Mesendoderm (in vitro differentiated cells): ENCODE measurements around the gene ASL.
"Not testable (repeated sequence)": the region's sequence is repeated elsewhere in the genome, so short reads cannot be mapped to it uniquely, and the experiment has no call there.

Experiments used
- DNase-seq: peaks from one replicate; pipeline ENCODE4 v3.0.0; 2013
- H2AK5ac ChIP-seq: 2 replicates; pipeline ENCODE4 v1.6.1; 2013; ENCODE audit warnings: low read length, inconsistent platforms
- H2BK120ac ChIP-seq: 2 replicates; pipeline ENCODE4 v1.6.1; 2013; ENCODE audit warnings: low read depth, mild to moderate bottlenecking, low read length, moderate library complexity, mixed read lengths
- H2BK15ac ChIP-seq: replicated peaks from 2 replicates; pipeline ENCODE4 v1.6.1; 2013; ENCODE audit warnings: low read depth, mild to moderate bottlenecking, moderate library complexity
- H2BK5ac ChIP-seq: 2 replicates; pipeline ENCODE4 v1.6.1; 2013; ENCODE audit warnings: low read length, inconsistent platforms
- H3K18ac ChIP-seq: 2 replicates; pipeline ENCODE4 v1.6.1; 2013; ENCODE audit warnings: mild to moderate bottlenecking, low read length, mixed read lengths
- H3K23ac ChIP-seq: one replicate; pipeline ENCODE4 v1.6.1; 2013; ENCODE audit warnings: low read length
- H3K27ac ChIP-seq: 2 replicates; pipeline ENCODE4 v1.5.1; 2013; ENCODE audit warnings: low read depth, mild to moderate bottlenecking, inconsistent platforms, low read length, moderate library complexity
- H3K27me3 ChIP-seq: 2 replicates; pipeline ENCODE4 v1.6.1; 2013; ENCODE audit warnings: low read length, control low read depth, mild to moderate bottlenecking, inconsistent platforms; ENCODE audit not compliant: insufficient read depth, poor library complexity
- H3K36me3 ChIP-seq: 2 replicates; pipeline ENCODE4 v1.6.1; 2013; ENCODE audit warnings: low read length, inconsistent platforms; ENCODE audit not compliant: control insufficient read depth, insufficient read depth
- H3K4ac ChIP-seq: one replicate; pipeline ENCODE4 v1.6.1; 2013; ENCODE audit warnings: low read depth, mild to moderate bottlenecking, low read length, moderate library complexity
- H3K4me1 ChIP-seq: 2 replicates; pipeline ENCODE4 v1.6.1; 2013; ENCODE audit warnings: low read depth, low read length, inconsistent platforms; ENCODE audit not compliant: control insufficient read depth
- H3K4me2 ChIP-seq: 2 replicates; pipeline ENCODE4 v1.6.1; 2013; ENCODE audit warnings: low read length
- H3K4me3 ChIP-seq: 2 replicates; pipeline ENCODE4 v1.5.1; 2013; ENCODE audit warnings: mild to moderate bottlenecking, low read length
- H3K56ac ChIP-seq: one replicate; pipeline ENCODE4 v1.6.1; 2013; ENCODE audit warnings: low read length
- H3K79me1 ChIP-seq: 2 replicates; pipeline ENCODE4 v1.6.1; 2013; ENCODE audit warnings: low read length, inconsistent platforms
- H3K79me2 ChIP-seq: 2 replicates; pipeline ENCODE4 v1.6.1; 2013; ENCODE audit warnings: mild to moderate bottlenecking, low read length; ENCODE audit not compliant: control insufficient read depth, insufficient read depth
- H3K9ac ChIP-seq: 2 replicates; pipeline ENCODE4 v1.6.1; 2013; ENCODE audit warnings: low read length, inconsistent platforms
- H4K5ac ChIP-seq: one replicate; pipeline ENCODE4 v1.6.1; 2013; ENCODE audit warnings: low read length
- H4K8ac ChIP-seq: one replicate; pipeline ENCODE4 v1.6.1; 2013; ENCODE audit warnings: low read depth, mild to moderate bottlenecking, control low read depth, low read length, moderate library complexity
- WGBS: extraction: QIAGEN DNeasy Blood & Tissue Kit; methylation state at CpG from one replicate; pipeline ENCODE4 v1.1.7; 2013; ENCODE audit warnings: low lambda C conversion rate, missing lambda C conversion rate; ENCODE audit not compliant: insufficient coverage; ENCODE audit errors: extremely low coverage; 5-methylcytosine and 5-hydroxymethylcytosine counted together

The ASL gene

GRCh38 chr7:66036788-66037187 is 38.8 kb upstream of the ASL start:
- Histone ChIP-seq H3K4me2 (no peak overlapping the region), H3K79me2 (no peaks in the 10 kb centered on the region), H3K79me1 (no peaks in the 10 kb centered on the region), H4K5ac (no peak overlapping the region), H3K4ac (no peak overlapping the region), H2AK5ac (no peak overlapping the region), H2BK5ac (no peak overlapping the region), H3K4me1 (no peaks in the 10 kb centered on the region), H2BK15ac (no peak overlapping the region), H3K18ac (no peak overlapping the region), H3K27ac (no peak overlapping the region), H3K36me3 (no peaks in the 10 kb centered on the region), H3K23ac (no peak overlapping the region), H3K4me3 (no peak overlapping the region), H3K9ac (no peak overlapping the region), H4K8ac (no peak overlapping the region), H3K27me3 (no peaks in the 10 kb centered on the region), H2BK120ac (no peak overlapping the region), H3K56ac (no peak overlapping the region)
- no CpG with 5 or more reads among the region's 7 CpGs for WGBS
- no peak for DNase-seq

DNA sequence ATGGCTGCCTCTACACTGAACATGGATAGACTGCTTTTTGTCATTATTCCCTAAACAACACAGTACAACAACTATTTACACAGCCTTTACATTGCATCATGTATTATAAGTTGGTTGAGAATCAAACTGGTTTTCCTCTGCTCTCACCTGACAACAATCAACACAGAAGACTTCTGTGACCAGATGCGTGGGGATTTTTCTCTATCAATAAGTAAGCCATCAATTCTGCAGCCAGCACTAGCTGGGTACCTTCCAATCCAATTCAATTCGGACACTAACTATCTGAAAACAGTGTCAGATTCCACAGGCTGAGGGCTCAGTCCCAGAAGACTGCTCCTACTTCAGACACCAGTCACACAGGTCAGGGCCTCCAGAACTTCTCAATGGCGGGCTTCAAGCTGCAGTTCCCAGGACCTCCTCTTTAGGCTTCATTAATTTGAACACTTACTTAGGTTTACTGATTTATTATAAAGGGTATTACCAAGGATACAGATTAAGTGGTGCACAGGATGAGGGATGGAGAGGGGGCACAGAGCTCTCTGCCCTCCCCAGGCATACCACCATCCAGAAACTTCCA is 36.4 kb upstream of the ASL start:
- Histone ChIP-seq H2AK5ac (no peak overlapping the region), H2BK15ac (no peak overlapping the region), H3K23ac (no peak overlapping the region), H3K18ac (no peak overlapping the region), H3K27me3 (no peaks in the 10 kb centered on the region), H3K4me2 (no peak overlapping the region), H3K4ac (no peak overlapping the region), H3K79me1 (no peaks in the 10 kb centered on the region), H3K79me2 (no peaks in the 10 kb centered on the region), H2BK120ac (no peak overlapping the region), H2BK5ac (no peak overlapping the region), H3K4me3 (no peak overlapping the region), H3K4me1 (no peaks in the 10 kb centered on the region), H3K36me3 (no peaks in the 10 kb centered on the region), H3K9ac (no peak overlapping the region), H4K8ac (no peak overlapping the region), H3K27ac (no peak overlapping the region), H4K5ac (no peak overlapping the region), H3K56ac (no peak overlapping the region)
- DNase-seq = no peak
- WGBS = no CpG with 5 or more reads among the region's 3 CpGs

GRCh38 chr7:66043681-66044497 is 31.7 kb upstream of the ASL start:
- DNase-seq = no peak
- H3K56ac ChIP-seq = peak overlapping the region; percentile 49
- WGBS = no CpG with 5 or more reads among the region's 49 CpGs
- H3K9ac ChIP-seq = no peak overlapping the region
- H3K79me2 ChIP-seq = no peaks in the 10 kb centered on the region
- no peak overlapping the region for H3K4me3 ChIP-seq
- H4K8ac ChIP-seq = no peak overlapping the region
- H3K18ac ChIP-seq = no peak overlapping the region
- H2BK120ac ChIP-seq = no peak overlapping the region
- no peak overlapping the region for H2BK5ac ChIP-seq
- no peaks in the 10 kb centered on the region for H3K79me1 ChIP-seq
- no peak overlapping the region for H3K4ac ChIP-seq
- H3K23ac ChIP-seq = no peak overlapping the region
- no peak overlapping the region for H4K5ac ChIP-seq
- no peak overlapping the region for H3K27ac ChIP-seq
- no peak overlapping the region for H2BK15ac ChIP-seq
- no peak overlapping the region for H3K4me2 ChIP-seq
- H3K4me1 ChIP-seq = no peaks in the 10 kb centered on the region
- no peaks in the 10 kb centered on the region for H3K36me3 ChIP-seq
- no peaks in the 10 kb centered on the region for H3K27me3 ChIP-seq
- no peak overlapping the region for H2AK5ac ChIP-seq

- not testable (repeated sequence) for H3K27me3 ChIP-seq, H3K4me3 ChIP-seq, H2BK15ac ChIP-seq, H3K18ac ChIP-seq, H3K79me2 ChIP-seq, H3K36me3 ChIP-seq, H3K23ac ChIP-seq, H3K4ac ChIP-seq, H3K4me2 ChIP-seq, H3K4me1 ChIP-seq, H2BK5ac ChIP-seq, H4K5ac ChIP-seq, H2AK5ac ChIP-seq, H3K9ac ChIP-seq, H3K56ac ChIP-seq, H3K79me1 ChIP-seq, H3K27ac ChIP-seq, H2BK120ac ChIP-seq, H4K8ac ChIP-seq, DNase-seq
- no CpG with 5 or more reads among the region's 17 CpGs for WGBS
Measured at GRCh38 chr7:66044498-66044854, 31.1 kb upstream of the ASL start.

- H4K8ac ChIP-seq = no peak overlapping the region
- no peak overlapping the region for H3K4me2 ChIP-seq
- WGBS = no CpG with 5 or more reads among the region's 8 CpGs
- no peaks in the 10 kb centered on the region for H3K79me1 ChIP-seq
- H3K4me1 ChIP-seq = no peaks in the 10 kb centered on the region
- no peak overlapping the region for H2AK5ac ChIP-seq
- no peak overlapping the region for H2BK120ac ChIP-seq
- H3K27ac ChIP-seq = no peak overlapping the region
- no peak overlapping the region for H2BK15ac ChIP-seq
- H3K4ac ChIP-seq = no peak overlapping the region
- H3K27me3 ChIP-seq = no peaks in the 10 kb centered on the region
- H3K36me3 ChIP-seq = no peaks in the 10 kb centered on the region
- H3K18ac ChIP-seq = no peak overlapping the region
- H3K9ac ChIP-seq = no peak overlapping the region
- H2BK5ac ChIP-seq = no peak overlapping the region
- H3K79me2 ChIP-seq = no peaks in the 10 kb centered on the region
- H4K5ac ChIP-seq = no peak overlapping the region
- no peak overlapping the region for H3K56ac ChIP-seq
- DNase-seq = no peak
- H3K4me3 ChIP-seq = no peak overlapping the region
- H3K23ac ChIP-seq = no peak overlapping the region
Measured at GRCh38 chr7:66047426-66047825, 28.2 kb upstream of the ASL start.

DNA sequence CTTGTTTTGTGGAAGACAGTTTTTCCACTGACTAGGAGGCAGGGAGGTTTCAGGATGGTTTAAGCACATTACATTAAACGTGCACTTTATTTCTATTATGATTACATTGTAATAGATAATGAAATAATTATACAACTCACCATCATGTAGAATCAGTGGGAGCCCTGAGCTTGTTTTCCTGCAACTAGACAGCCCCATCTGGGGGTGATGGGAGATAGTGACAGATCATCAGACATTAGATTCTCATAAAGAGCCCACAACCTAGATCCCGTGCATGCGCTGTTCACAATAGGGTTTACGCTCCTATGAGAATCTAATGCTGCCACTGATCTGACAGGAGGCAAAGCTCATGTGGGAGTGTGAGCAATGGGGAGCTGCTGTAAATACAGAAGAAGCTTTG is 25.7 kb upstream of the ASL start:
- not testable (repeated sequence) for H4K5ac ChIP-seq, H2AK5ac ChIP-seq, H3K27me3 ChIP-seq, H3K4me1 ChIP-seq, H3K56ac ChIP-seq, H4K8ac ChIP-seq, H2BK5ac ChIP-seq, H2BK15ac ChIP-seq, H3K4ac ChIP-seq, H3K79me1 ChIP-seq, H3K18ac ChIP-seq, H3K4me2 ChIP-seq, H2BK120ac ChIP-seq, H3K27ac ChIP-seq, DNase-seq, H3K4me3 ChIP-seq, H3K9ac ChIP-seq, H3K36me3 ChIP-seq, H3K23ac ChIP-seq, H3K79me2 ChIP-seq
- no CpG with 5 or more reads among the region's 4 CpGs for WGBS
